Right cardiac atrium (tissue), 5 donors: ENCODE data around the gene NOTCH4. TPM values are rescaled to one million over a fixed set of nuclear protein-coding genes. Genes with fewer than 3 reads are reported as not detected.
"Not testable (repeated sequence)": the region's sequence is repeated elsewhere in the genome, so short reads cannot be mapped to it uniquely, and the experiment has no call there.

Experiments
- ATAC-seq, 2 donors: fragments of 200-7000 bp; cut with Tn5 transposase; one replicate each; pipeline versions ENCODE4 v1.8.0 to v1.9.1; 2020; ENCODE audit warnings: moderate library complexity in 2 of 2, mild to moderate bottlenecking in 1 of 2
- DNase-seq, 3 donors: peaks; one replicate each; pipeline ENCODE4 v3.0.0-alpha.2; 2020
- H3K27ac ChIP-seq: one replicate; pipeline ENCODE4 v1.5.1; 2013; ENCODE audit warnings: mild to moderate bottlenecking, low read length, control low read depth, moderate library complexity
- H3K27me3 ChIP-seq: one replicate; pipeline ENCODE4 v1.6.1; 2013; ENCODE audit not compliant: control insufficient read depth, insufficient read depth
- H3K4me1 ChIP-seq: one replicate; pipeline ENCODE4 v1.6.1; 2013; ENCODE audit warnings: low read length; ENCODE audit not compliant: control insufficient read depth, insufficient read depth
- H3K4me3 ChIP-seq: one replicate; pipeline ENCODE4 v1.5.1; 2013; ENCODE audit warnings: low read length, control low read depth
- H3K9me3 ChIP-seq: one replicate; pipeline ENCODE4 v1.6.1; 2013; ENCODE audit warnings: low read length; ENCODE audit not compliant: control insufficient read depth
- WGBS: extraction: QIAGEN DNeasy Blood & Tissue Kit; methylation state at CpG from one replicate; pipeline ENCODE4 v1.1.7; 2013; 5-methylcytosine and 5-hydroxymethylcytosine counted together
- intact Hi-C, 4 donors: fragments of 100-400 bp; cut with DNase I; formaldehyde crosslinking; loops; one replicate each; pipeline versions ENCODE4 v1.11.0 to v1.14.0; 2022 to 2023
- polyA plus RNA-seq: library from polyadenylated mRNA; stranded (reverse); fragments of 200-250 nt; gene quantifications from one replicate; pipeline ENCODE4 v1.2.3, GENCODE V29; 2013
- total RNA-seq, 4 donors: library from RNA; stranded (reverse); fragmentation: NEBNext Ultra II Directional; extraction: Animal tissue kit (Norgen Biotek cat#: 25700); gene quantifications; one replicate each; pipeline ENCODE4 v1.2.1, GENCODE V29; 2021
- donor health status: healthy with polysubstance abuse.
- donor health status: DM: no; HTN: yes; CAD: no.
- donor health status: DM: no; HTN: no; CAD: no.
- donor health status: DM: no; HTN: yes; CAD: no; lungs with severe emphysema.
- donor health status: DM: yes; HTN: yes; CAD: no.

Gene NOTCH4
- total and polyA plus RNA-seq, 5 donors = 14.4 to 33.5 (median 26.1) TPM

DNA sequence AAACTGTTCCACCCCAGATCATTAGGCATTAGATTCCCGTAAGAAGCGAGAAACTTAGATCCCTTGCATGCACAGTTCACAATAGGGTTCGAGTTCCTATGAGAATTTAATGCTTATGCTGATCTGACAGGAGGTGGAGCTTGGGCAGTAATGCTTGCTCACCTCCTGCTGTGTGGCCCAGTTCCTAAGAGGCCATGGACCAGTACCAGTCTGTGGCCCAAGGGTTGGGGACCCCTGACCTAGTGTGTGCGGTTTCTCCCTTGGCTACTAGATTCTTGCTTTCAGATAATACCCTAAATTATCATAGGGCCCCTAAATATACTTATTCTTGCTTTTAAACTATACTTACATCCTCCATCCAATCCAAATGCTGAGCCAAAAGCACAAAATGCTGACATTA, 29.5 kb downstream of the NOTCH4 start:
- Histone ChIP-seq H3K27ac (no peak overlapping the region), H3K4me3 (no peak overlapping the region), H3K4me1 (peaks cover 5% of the 10 kb centered on the region), H3K27me3 (no peaks in the 10 kb centered on the region), H3K9me3 (no peaks in the 10 kb centered on the region)
- intact Hi-C loops = no loop called here
- DNase-seq (no peak), ATAC-seq (no peak)
- 90% methylated on average over 4 of the region's 4 CpGs for WGBS

DNA sequence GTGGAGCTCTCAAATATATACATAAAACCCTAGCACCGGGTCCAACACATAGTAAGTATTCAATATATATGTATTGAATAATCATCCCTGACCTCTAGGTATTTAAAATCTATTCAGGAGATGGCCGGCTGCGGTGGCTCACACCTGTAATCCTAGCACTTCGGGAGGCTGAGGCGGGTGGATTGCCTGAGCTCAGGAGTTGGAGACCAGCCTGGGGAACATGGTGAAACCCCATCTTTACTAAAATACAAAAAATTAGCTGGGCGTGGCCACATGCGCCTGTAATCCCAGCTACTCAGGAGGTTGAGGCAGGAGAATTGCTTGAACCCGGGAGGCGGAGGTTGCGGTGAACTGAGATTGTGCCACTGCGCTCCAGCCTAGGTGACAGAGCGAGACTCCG, 30.8 kb downstream of the NOTCH4 start:
- H3K4me1 ChIP-seq, H3K4me3 ChIP-seq, intact Hi-C loops: not testable (repeated sequence)

GRCh38 chr6:32192608-32193039, 31.2 kb downstream of the NOTCH4 start, which contains the start of gene GPSM3:
GPSM3 (minus strand) TSS chr6:32192643; CDS start chr6:32192513, 130 bp downstream.
- intact Hi-C loops = no loop called here
- Histone ChIP-seq H3K4me3 (peak within 1 kb of the TSS; percentile 36), H3K27me3 (no peaks in the 10 kb centered on the region), H3K9me3 (no peaks in the 10 kb centered on the region), H3K27ac (peak within 1 kb of the TSS; percentile 75), H3K4me1 (peaks cover 5% of the 10 kb centered on the region)
- ATAC-seq (no peak), DNase-seq (peak; percentile 71 to 89 (median 85))
- WGBS = 19% methylated on average over 5 of the region's 5 CpGs

More for the DNA sequence above, 30.8 kb downstream of the NOTCH4 start:
- DNase-seq, ATAC-seq, H3K9me3 ChIP-seq, H3K27me3 ChIP-seq: not testable (repeated sequence)
- WGBS = 81% methylated on average over 13 of the region's 13 CpGs
- peak overlapping the region; percentile 70 for H3K27ac ChIP-seq

GRCh38 chr6:32191696-32192607, 31.9 kb downstream of the NOTCH4 start:
- DNase-seq (no peak), ATAC-seq (no peak)
- Histone ChIP-seq H3K9me3 (no peaks in the 10 kb centered on the region), H3K4me3 (peak overlapping the region; percentile 36), H3K4me1 (peaks cover 3% of the 10 kb centered on the region), H3K27ac (peak overlapping the region; percentile 75), H3K27me3 (no peaks in the 10 kb centered on the region)
- intact Hi-C loops = no loop called here
- 71% methylated on average over 15 of the region's 15 CpGs for WGBS

- intact Hi-C loops = no loop called here
- Histone ChIP-seq H3K27me3 (no peaks in the 10 kb centered on the region), H3K4me1 (peaks cover 5% of the 10 kb centered on the region), H3K27ac (peak overlapping the region; percentile 99), H3K9me3 (no peaks in the 10 kb centered on the region), H3K4me3 (peak overlapping the region; percentile 96)
- ATAC-seq (no peak), DNase-seq (no peak)
- WGBS = 81% methylated on average over 8 of the region's 8 CpGs
Measured at GRCh38 chr6:32190911-32191677, 32.8 kb downstream of the NOTCH4 start.

- Histone ChIP-seq H3K9me3 (no peaks in the 10 kb centered on the region), H3K27ac (peak within 1 kb of the TSS; percentile 99), H3K27me3 (no peaks in the 10 kb centered on the region), H3K4me3 (peak within 1 kb of the TSS; percentile 96), H3K4me1 (peaks cover 9% of the 10 kb centered on the region)
- 1% methylated on average over 23 of the region's 23 CpGs for WGBS
- peak; percentile 74 to 84 for ATAC-seq
- intact Hi-C loops = no loop called here
- DNase-seq = peak; percentile 93 to 96 (median 96)
Measured at GRCh38 chr6:32190054-32190851, 33.6 kb downstream of the NOTCH4 start, which contains the start of gene PBX2. PBX2 (minus strand) TSS chr6:32190202; CDS start chr6:32189915, 287 bp downstream.

DNA sequence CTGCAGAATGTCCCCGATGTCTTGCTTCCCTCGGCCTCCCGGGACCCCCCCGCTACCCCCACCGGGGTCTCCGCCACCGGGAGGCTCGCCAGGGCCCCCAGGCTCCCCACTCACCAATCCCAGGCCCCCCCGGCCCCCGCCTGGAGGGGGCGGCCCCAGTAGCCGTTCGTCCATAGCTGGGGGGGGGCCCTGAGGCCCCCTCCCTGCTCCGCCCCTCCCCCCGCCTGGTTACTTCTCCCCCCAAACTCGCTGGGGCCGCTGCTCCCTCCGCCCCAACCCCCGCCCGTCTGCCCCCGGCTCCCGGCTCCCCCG, 34.2 kb downstream of the NOTCH4 start:
- peaks cover 9% of the 10 kb centered on the region for H3K4me1 ChIP-seq
- H3K9me3 ChIP-seq = no peaks in the 10 kb centered on the region
- H3K27me3 ChIP-seq = no peaks in the 10 kb centered on the region
- DNase-seq (peak; percentile 58 to 87 (median 81)), ATAC-seq (peak; percentile 2 to 3)
- 15% methylated on average over 23 of the region's 23 CpGs for WGBS
- intact Hi-C loops = no loop called here
- H3K4me3 ChIP-seq = peak overlapping the region; percentile 96
- peak overlapping the region; percentile 90 for H3K27ac ChIP-seq

GRCh38 chr6:32189069-32189741, 34.7 kb downstream of the NOTCH4 start:
- H3K4me1 ChIP-seq = peaks cover 9% of the 10 kb centered on the region
- intact Hi-C loops = no loop called here
- no peak for DNase-seq
- ATAC-seq = peak; percentile 0 to 1
- WGBS = 1% methylated on average over 10 of the region's 10 CpGs
- H3K9me3 ChIP-seq = no peaks in the 10 kb centered on the region
- H3K27me3 ChIP-seq = no peaks in the 10 kb centered on the region
- peak overlapping the region; percentile 96 for H3K4me3 ChIP-seq
- H3K27ac ChIP-seq = peak overlapping the region; percentile 90

- Histone ChIP-seq H3K4me3 (peak overlapping the region; percentile 96), H3K27ac (peak overlapping the region; percentile 90), H3K27me3 (no peaks in the 10 kb centered on the region), H3K9me3 (no peaks in the 10 kb centered on the region), H3K4me1 (peaks cover 9% of the 10 kb centered on the region)
- intact Hi-C loops = no loop called here
- DNase-seq (peak in 1 of 3 donors; percentile 68), ATAC-seq (no peak)
- 9% methylated on average over 13 of the region's 13 CpGs for WGBS
Measured at GRCh38 chr6:32188381-32189068, 35.3 kb downstream of the NOTCH4 start.
